ENCODE measurements around the gene LGALS7.

DNA sequence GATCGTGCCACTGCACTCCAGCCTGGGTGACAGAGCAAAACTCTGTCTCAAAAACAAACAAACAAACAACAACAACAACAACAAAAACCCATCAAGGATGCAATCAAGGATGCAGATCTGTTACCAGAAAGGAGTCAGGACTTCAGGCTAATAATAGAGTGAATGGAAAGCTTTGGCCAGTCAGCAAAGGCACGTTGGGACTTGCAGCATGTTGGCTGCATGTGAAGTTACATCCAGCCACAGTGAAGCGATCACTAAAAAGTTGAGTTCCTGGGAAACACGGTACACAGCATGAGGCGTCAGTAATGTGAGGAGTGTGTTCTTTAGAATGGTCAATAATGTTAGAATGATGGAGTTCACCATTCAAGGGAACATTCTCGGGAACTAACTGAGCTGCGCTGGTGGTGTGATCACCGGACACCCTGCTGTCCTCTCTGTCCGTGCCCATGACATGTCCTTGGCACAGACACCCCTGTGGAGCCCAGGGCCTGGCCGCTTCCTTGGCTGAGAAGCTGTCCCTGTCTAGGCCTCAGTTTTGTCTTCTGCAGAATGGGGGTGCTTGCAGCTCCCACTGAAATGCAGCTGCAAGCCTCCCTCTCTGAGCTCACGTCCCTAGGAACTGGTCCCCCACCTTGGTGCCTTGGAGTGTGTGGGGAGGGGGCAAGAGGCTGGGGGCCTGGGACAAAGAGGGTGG is 13.4 kb upstream of the LGALS7 start:
- no peak for TF ChIP-seq POLR2A (IDR thresholded peaks at IDR 0.05)
- TF ChIP-seq, protein P1, sequence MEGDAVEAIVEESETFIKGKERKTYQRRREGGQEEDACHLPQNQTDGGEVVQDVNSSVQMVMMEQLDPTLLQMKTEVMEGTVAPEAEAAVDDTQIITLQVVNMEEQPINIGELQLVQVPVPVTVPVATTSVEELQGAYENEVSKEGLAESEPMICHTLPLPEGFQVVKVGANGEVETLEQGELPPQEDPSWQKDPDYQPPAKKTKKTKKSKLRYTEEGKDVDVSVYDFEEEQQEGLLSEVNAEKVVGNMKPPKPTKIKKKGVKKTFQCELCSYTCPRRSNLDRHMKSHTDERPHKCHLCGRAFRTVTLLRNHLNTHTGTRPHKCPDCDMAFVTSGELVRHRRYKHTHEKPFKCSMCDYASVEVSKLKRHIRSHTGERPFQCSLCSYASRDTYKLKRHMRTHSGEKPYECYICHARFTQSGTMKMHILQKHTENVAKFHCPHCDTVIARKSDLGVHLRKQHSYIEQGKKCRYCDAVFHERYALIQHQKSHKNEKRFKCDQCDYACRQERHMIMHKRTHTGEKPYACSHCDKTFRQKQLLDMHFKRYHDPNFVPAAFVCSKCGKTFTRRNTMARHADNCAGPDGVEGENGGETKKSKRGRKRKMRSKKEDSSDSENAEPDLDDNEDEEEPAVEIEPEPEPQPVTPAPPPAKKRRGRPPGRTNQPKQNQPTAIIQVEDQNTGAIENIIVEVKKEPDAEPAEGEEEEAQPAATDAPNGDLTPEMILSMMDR (IDR thresholded peaks at IDR 0.05) = no peak
